HG03064 (cell line): Measurements from ENCODE around the gene SLC8A2.

Experiments used
- ATAC-seq: cut with Tn5 transposase; IDR thresholded peaks from one replicate; pipeline ENCODE4 v1.9.1; 2021; ENCODE audit warnings: low read depth; ENCODE audit not compliant: unreplicated experiment

Gene SLC8A2

DNA sequence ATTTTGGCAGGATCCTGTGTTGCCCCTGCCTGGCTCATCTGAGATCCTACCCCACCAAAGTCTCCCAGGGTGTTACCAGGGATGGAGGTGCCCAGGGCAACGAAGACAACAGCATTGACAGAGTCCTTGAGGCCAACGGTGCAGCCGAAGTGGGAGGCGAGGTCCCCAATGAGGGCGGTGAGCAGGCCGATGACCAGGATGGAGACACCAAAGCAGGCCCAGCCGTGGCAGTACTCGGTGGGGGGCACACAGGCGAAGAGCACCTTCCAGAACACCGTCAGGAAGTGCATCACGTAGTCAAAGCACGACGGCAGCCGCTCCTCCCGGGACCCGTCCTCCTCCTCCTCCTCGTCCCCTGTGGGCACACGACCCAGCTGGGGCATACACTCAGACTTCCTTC, 39.6 kb downstream of the SLC8A2 start:
- no peak for ATAC-seq

DNA sequence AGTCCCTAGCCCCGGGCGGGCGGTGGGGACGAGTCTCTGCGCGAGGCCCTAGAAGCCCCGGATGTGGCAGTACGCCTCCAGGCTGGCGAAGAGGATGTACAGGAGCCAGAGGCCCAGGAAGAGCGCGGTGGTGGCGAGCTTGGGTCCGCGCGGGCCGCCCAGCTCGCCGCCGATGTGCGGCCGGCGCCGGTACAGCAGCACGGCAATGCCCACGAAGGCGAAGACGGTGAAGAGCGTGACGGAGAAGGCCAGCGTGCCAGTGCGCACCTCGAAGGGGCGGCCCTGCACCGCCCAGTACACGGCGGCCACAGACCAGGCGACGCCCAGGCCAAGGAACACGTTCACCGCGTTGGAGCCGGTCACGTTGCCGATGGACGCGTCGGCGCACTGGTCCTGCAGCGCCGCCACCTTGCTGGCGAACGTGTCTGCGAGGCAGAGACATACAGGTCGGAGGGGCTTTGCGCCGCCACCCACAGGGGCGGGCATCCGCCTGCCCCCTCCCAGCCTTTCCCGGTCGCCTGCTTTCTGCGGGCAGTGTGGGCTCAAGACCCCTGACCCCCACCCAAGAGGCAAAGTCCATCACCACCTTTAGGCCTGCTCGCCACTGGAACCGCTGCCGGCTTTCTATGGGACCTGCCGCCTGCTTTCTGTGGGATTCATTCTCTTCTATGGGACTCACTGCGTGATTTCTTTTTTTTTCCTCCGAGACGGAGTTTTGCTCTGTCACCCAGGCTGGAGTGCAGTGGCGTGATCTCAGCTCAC, 41.5 kb downstream of the SLC8A2 start:
- ATAC-seq: no peak

DNA sequence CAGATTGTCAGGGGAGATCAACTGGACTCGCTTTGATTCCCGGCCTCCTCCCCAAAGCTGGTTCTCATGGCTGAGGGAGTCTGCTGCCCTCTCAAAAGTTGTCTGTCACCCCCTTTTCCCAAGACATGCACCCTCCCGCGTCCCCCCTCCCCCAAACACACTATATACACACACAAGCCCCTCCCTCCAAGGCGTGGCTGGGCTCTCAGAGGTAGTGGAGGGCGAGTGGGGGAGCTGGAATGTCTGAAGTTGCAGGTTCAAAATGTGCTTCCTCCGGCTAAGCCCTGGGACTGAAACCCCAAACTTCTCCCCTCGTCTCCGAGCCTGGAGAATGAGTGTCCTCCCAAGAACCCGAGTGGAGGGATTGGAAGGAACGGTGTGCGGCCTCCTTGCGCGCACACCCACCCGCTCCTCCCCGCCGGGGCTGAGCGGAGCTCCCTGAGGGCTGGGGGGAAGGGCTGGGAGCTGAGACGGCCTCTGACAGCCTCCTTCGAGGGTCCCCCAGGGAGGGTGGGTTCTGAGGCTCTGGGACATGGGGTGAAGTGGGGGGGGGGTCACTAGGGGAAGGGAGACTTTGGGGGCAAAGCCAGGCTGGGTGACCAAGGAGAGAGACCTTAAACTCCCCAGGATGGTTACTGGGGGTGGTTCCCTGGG, 42.4 kb downstream of the SLC8A2 start:
- ATAC-seq: no peak

DNA sequence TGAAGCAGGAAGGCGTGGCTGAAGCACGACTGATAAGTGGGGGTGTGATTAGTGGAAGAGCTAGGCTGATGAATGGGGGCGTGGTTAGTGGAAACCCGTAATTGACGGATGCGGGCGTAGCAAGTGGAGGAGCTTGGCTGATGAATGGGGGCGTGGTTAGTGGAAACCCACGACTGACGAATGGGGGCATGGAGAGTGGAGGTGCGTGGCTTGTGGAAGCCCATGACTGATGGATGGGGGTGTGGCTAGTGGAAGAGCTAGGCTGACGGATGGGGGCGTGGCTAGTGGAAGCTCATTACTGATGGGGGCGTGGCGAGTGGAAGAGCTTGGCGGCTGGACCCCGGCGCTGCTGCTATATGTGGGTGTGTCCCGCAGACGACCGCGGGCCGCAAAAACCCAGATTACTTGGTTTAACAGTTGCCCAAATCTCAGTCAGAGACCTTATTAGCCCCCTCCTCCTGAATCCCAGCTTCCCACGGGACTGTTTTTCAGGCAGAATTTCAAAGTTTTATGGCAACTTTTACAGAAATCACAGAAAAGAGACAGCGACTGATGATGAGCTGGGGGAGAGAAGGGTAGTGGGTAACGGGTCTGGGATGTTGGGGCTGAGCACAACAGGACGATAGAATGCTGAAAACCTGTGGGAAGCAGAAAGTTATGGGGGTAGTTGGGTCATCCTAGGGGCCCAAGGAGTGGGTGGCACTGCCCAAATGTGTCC, 43.4 kb downstream of the SLC8A2 start:
- no peak for ATAC-seq

DNA sequence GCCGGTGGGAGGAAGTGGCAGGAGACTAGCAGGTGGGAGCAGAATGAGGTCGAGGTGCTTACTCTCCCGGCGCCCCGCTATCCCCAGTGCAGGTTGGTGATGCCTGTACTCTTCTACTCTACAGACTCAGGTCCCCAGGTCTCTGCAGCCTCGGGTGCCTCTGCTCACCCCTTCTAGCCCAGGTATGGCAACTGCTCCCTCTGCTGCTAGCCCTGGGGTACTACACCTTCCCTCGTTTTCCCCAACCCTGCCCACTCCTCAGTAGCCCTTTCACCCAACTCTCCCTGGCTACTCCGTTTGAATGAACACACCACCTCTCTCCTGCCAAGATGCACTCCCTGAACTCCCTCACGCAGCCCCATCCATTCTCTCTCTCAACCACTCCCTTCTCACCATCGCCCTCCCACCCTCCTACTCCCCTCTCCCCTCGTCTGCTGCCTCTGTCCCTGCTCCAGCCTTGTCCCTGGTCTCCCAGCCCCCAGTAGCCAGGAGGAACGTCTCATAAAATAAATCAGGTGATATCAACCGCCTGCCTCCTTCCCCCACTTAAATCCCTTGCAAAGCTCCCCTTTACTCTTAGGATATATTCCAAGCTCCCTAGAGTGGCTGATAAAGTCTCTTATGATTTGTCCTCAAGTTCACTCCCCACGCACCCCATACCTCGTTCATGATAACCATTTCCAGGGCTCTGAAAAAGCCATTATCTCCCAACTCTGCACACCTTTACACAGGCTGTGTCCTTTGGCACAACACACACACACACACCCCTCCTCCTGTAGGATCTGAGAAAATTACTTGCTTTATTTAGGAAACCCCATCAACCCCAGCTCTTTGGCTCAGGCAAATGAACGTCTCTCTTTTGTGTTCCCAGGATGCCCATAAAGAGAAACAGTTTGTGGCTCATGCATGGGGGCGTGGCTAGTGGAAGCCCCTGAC, 44.2 kb downstream of the SLC8A2 start:
- ATAC-seq: no peak

DNA sequence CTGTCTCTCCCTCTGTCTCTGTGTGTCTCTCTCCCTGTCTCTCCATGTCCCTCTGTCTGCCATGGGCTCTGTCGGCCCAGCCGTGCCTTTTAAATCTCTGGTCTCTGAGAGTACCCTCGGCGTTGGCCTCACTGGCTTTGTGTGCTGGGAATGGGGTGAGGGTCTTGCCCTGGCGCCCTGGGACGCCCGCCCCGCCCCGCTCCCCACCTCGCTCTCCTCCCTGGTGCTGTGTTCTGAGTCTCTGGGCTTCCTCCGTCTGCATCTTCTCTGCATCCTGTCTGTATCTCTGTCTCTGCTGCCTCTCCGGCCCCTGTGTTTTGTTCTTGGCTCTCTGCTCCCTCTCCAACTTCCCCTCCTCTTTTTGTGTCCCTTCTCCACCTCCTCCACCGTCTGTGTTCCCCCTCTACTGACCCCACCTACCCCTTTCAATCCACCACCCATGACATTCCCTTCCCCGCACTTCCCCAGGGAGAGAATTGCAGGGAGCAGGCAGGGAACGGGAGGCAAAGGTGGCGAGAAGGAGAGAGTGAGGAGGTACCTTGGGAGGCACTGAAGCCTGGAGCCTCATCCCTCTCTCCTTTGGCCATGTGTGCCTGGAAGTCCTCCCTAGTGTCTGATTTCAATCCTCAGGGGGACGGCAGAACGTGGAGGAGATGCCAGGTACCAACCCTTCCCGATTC, 48.4 kb downstream of the SLC8A2 start:
- ATAC-seq: no peak

DNA sequence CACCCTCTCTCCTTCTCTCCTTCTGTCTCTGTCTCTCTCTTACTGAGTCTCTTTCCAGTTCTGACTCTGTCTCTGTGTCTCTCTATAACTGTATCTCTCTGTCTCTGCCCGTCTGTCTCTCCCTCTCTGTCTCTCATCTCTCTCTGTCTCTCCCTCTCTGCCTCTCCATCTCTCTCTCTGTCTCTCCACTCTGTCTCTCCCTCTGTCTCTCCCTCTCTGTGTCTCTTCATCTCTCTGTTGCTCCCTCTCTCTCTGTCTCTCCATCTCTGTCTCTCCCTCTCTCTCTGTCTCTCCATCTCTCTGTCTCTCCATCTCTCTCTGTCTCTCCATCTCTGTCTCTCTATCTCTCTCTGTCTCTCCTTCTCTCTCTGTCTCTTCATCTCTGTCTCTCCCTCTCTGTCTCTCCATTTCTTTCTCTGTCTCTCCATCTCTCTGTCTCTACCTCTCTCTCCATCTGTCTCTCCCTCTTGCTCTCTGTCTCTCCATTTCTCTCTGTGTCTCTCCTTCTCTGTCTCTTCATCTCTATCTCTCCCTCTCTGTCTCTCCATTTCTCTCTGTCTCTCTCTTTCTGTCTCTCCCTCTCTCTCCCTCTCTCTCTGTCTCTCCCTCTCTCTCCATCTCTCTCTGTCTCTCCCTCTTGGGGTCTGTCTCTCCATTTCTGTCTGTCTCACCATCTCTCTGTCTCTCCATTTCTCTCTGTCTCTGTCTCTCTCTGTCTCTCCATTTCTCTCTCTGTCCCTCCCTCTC, 49.1 kb downstream of the SLC8A2 start:
- no peak for ATAC-seq

DNA sequence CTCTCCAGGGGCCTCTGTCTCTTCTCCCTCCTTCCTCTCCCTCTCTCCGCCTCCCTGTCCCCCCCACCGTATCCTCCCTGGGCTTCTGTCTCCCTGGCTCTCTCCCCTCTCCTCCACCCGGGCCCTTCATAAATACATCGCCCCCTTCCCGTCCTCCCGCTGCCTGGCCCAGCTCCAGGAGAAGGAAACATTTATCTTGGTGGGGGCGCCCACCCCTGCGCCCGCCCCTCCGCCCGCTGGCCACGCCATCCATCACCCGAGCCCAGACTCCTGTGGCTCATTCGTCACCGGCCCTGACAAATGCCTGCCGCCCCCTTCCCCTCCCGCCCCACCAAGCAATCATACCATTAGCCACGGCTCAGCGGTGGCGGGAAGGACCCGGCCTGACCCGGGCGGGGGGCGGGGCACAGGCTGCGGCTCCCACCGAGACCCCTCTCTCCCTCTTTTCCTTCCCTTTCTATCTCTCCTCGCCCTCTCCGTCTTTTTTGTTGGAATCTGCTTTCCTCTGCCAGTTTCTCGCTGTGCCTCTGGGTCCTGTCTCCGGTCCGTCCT, 49.8 kb downstream of the SLC8A2 start:
- ATAC-seq: no peak

DNA sequence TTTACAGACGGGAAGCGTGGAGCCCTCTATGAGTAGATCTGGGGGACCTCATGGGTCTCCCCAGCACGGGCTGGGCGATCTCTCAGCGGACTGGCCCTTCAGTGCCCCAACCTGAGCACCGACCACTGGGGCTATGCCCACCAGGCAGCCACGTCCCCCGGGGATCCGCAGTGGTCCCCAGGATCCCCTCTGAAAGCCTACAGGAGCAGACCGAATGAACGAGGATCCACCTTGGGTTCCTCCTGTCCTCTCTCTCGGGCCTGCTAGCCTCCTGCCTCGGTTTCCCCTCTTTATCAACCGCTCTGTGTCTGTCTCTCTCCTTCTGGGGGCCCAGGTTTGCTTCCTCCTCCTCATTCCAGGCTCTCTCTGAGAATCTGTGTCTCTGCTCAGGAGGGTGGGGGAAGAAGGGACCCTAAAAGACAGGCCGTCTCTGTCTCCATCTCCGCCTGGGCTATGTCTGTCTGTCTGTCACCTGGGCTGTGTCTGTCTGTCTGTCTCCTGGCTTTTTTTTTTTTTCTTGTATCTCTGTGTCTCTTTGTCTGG, 50.4 kb downstream of the SLC8A2 start:
- no peak for ATAC-seq

DNA sequence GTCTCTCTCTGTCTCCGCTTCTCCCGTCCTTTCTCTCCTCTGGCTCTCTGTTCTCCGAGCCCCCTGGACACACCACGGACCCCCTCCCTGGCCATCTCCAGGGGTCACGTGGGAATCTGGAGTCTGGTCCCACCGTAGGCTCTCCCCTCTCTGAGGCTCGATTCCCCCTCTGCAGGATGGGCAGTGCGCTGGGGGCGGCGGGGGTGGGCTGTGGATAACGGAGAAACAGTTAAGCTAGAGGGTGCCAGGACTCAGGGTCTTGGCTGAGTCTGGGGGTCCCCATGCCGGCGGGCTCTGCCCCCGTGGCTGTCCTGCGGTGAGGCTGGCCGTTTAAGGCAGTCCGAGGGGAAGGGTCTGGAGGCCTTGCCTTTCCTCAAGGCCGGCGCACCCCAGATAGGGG, 51.9 kb downstream of the SLC8A2 start:
- no peak for ATAC-seq

DNA sequence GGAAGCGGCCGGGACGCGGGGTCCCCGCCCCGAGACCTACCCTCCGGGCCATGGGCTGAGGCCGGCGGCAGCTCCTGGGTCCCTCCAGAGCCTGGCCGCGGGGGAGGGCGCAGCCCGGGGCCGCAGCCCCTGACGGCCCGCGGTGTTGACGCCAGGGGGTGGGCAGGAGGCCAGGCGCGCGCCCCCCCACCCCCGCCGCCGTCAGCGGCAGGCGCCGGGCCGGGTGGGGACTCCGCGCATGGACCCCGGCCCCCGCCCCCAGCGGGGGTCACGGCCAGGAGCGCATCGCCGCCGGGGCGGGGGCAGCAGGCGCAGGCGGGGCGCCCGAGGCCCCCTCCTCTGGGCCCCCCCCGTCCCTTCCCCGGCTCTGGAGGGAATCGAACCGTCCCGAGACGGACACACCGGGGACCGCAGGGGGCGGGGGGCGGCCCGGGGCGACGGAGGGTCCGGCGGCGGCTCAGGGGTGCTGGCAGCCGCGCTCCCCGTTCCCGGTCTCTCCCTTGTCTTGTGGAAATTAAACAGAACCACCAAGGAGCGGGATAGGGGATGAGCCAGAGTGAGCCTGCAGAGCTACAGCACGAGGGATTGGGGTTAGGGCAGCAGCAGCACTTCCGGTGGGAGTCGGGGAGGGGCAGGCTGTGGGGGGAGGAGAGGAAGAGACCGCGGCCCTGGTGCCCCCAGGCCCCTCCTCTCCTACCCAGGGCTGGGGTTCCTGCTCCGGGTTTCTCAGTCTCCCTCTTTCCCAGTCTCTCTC, 52.5 kb downstream of the SLC8A2 start, which contains the start of gene MEIS3:
MEIS3 (minus strand) TSS at position 498 of the 754 bp plus-strand sequence; CDS start at position 52, 446 bp downstream.
- no peak for ATAC-seq

DNA sequence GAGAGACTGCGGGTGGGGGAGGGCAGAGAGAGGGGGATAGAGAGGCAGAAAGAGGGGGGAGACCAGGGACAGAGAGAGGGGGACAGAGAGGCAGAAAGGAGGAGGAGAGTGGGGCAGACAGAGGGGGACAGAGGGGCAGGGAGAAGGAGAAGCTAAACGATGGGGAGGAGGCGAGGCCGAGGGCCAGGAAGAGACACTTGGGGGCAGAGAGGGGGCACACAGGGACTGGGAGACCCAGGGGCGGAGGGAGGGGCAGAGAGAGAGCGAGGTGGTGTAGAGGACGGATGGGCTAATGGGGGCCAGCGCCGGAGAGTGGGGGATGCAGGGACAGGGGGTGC, 53.0 kb downstream of the SLC8A2 start:
- ATAC-seq: no peak

DNA sequence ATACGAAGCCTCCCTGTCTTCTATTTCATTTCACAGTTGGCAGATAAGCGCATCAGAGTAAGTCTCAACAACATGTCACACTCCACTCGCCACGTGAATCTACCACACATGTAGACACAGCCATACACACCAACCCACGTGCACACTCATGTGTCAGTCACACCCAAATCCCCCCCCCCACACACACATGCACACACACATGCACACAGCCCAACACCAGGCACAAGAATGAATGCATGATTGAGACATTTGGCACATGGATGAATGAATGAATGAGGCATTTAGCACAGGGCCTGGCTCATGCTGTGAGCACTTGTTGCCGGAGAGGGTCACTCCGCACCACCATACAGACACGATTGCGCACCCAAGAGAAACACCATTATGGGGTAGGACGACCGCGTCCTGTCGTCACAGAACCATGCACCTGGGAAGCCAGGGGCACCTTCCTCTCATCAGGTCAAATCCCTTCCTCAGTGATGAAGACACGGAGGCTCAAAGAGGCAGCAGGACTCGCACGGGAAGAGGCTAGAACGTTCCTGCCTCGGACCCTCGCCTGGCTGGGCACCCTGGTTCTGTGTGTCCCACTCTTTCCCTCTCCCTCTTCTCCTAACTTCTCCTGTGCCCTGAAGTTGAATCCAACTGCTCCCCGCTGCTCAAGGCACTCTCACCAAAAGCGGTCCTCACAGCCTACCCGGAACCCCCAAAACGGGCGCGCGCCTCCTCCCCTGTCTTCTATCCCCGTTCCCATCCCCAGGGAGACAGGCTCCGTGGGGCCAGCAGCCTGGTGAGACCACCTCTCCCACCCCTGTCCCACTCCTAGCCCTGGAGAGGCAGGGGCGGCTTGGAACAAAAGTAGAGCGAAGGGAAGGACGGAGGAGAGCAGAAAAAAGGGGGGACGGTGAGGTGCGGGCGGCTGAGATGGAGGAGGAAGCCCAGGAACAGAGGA, 53.7 kb downstream of the SLC8A2 start:
- no peak for ATAC-seq

DNA sequence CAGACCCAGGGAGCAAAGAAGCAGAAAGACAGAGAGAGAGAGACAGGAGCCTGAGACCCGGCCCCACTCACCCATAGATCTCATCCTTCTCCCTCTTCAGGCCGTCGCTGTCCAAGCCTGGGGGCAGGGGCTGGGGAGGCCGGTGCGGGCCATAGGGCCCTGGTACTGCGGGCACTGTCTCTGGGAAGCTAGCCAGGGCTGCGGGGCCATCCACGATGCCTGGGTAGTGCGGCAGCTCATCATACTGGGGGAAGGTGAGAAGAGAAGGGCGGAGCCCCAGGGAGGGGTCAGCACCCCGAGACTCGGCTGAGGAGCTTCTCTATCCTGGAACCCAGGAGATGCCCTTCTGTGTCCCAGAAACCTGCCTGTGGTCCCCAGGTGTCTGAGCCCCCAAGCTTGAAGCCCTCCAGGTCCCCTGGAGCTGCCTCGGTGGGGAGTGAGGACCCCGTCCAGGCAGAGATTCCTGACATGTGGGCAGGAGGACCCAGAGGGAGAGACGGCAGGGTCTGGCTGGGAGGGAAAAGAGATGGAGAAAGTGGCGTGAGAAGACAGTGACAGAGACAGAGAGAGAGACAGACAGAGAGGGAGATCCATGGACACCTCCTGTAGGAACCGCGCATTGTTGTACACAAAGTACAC, 54.5 kb downstream of the SLC8A2 start:
- no peak for ATAC-seq

DNA sequence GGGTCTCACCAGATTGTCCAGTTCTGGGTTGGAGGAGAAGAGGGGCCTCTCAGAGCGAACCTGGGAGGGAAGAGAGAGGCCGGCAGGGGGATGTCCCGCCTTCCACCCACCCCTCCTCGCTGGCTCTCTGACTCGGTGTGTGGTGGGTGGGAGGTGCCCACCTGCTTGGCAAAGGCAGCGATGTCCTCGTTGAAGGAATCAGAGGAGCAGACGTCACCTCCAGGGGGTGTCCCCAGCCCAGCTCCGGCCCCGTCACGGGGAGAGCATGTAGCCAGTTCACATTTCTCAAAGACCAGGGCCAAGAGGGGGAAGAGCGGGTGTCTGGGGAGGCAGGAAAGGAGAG, 55.1 kb downstream of the SLC8A2 start:
- no peak for ATAC-seq

DNA sequence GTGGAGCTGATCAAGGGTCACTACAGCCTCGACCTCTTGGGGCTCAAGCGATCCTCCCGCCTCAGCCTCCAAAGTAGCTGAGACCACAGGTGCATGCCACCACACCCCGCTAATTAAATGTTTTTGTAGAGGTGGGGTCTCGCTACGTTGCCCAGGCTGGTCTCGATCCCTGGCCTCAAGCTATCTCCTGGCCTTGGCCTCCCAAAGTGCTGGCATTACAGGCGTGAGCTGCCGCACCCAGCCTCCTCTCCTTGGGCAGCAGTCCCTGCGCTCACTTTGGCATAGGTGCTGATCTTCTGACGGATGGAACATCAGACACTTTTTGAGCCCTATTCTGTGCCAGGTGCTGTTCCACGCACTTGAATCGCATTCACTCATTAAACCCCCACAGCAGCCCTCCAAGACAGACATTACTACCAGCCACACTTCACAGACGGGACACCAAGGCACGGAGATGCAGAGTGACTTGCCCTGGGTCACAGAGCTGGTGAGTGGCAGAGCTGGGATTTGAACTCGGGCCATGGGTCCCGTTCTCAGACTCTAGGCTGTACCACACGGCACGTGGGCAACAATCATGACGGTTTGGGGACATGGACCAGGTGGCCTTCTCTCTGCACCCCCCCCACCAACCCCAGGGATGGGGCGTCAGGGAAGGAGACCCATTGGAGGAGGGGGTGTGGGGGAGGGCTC, 55.6 kb downstream of the SLC8A2 start:
- ATAC-seq: no peak
